ENCODE data around the gene LRPPRC.

LRPPRC gene

GRCh38 chr2:43853141-43854081 is 142.4 kb downstream of the LRPPRC start:
- no peak for ATAC-seq

- no peak for ATAC-seq
Measured at GRCh38 chr2:43852196-43852730, 143.5 kb downstream of the LRPPRC start.

- no peak for ATAC-seq
Measured at GRCh38 chr2:43851011-43851980, 144.5 kb downstream of the LRPPRC start.

GRCh38 chr2:43848214-43848613 is 147.6 kb downstream of the LRPPRC start:
- ATAC-seq, result no peak

GRCh38 chr2:43846140-43846793 is 149.5 kb downstream of the LRPPRC start:
- ATAC-seq, result no peak

GRCh38 chr2:43845181-43845580 is 150.6 kb downstream of the LRPPRC start:
- ATAC-seq, result no peak

GRCh38 chr2:43842866-43843226 is 152.9 kb downstream of the LRPPRC start:
- ATAC-seq, result no peak

- ATAC-seq, result no peak
Measured at GRCh38 chr2:43841949-43842865, 153.6 kb downstream of the LRPPRC start.

GRCh38 chr2:43840965-43841364 is 154.8 kb downstream of the LRPPRC start:
- ATAC-seq, result no peak

GRCh38 chr2:43839776-43840564 is 155.8 kb downstream of the LRPPRC start:
- ATAC-seq, result no peak

GRCh38 chr2:43838560-43839267 is 157.1 kb downstream of the LRPPRC start, which contains the start of the genes ABCG5 and ABCG8:
ABCG5 (minus strand) TSS chr2:43838839; CDS start chr2:43838679, 160 bp downstream.
ABCG8 (plus strand) TSS chr2:43838971; CDS start chr2:43839054, 83 bp downstream.
- no peak for ATAC-seq

GRCh38 chr2:43837831-43838559 is 157.8 kb downstream of the LRPPRC start:
- ATAC-seq, result no peak

GRCh38 chr2:43837033-43837432 is 158.8 kb downstream of the LRPPRC start:
- ATAC-seq, result no peak
